GM12878 (cell line): ENCODE results near the gene PPM1E. TPM values are rescaled to one million over a fixed set of nuclear protein-coding genes. Genes with fewer than 3 reads are reported as not detected.

ENCODE experiments used
- ATAC-seq: fragments of 200-7000 bp; cut with Tn5 transposase; 3 replicates; pipeline ENCODE4 v1.9.1; 2020; ENCODE audit warnings: mild to moderate bottlenecking, moderate library complexity
- BruUV-seq: library from RNA; stranded (reverse); fragments of 400-500 nt; replicated peaks from 2 replicates; lab custom pipeline; 2021; lab: Mats Ljungman, UMichigan
- CTCF ChIA-PET: fragments of 300-600 bp; sonication (Branson Sonifier 250); formaldehyde crosslinking; extraction: SDS; loops from one replicate; lab custom pipeline; 2021; ENCODE audit warnings: inconsistent platforms; lab: Yijun Ruan, JAX
- POLR2A ChIA-PET: fragments of 350-600 bp; formaldehyde crosslinking; extraction: SDS; loops from one replicate; lab custom pipeline; 2021; ENCODE audit warnings: inconsistent platforms; lab: Charles Lee
- RAD21 ChIA-PET: fragments of 300-600 bp; sonication (Branson Sonifier 250); formaldehyde crosslinking; loops from one replicate; lab custom pipeline; 2023; ENCODE audit warnings: antibody characterized with exemption; ENCODE audit not compliant: unreplicated experiment; lab: Charles Lee
- SMC1A ChIA-PET: fragments of 300-600 bp; sonication (Branson Sonifier 250); formaldehyde crosslinking; loops from one replicate; lab custom pipeline; 2023; ENCODE audit not compliant: unreplicated experiment, uncharacterized antibody; lab: Charles Lee
- DNase-seq: peaks from one replicate; pipeline ENCODE4 v3.0.0-alpha.2; 2011; ENCODE audit warnings: low read depth, low spot score
- FAIRE-seq: peaks from 3 replicates; lab custom pipeline; 2011; peaks lifted over from hg19 to GRCh38; lab: Jason Lieb, UNC
- H2AFZ ChIP-seq: 2 replicates; pipeline ENCODE4 v1.6.0; 2011; ENCODE audit warnings: low read depth, low read length, control low read depth; ENCODE audit not compliant: control insufficient read depth
- H3K27ac ChIP-seq: 2 replicates; pipeline ENCODE4 v1.5.1; 2011; ENCODE audit warnings: control low read depth; ENCODE audit not compliant: control insufficient read depth, insufficient read depth
- H3K27me3 ChIP-seq, 2 experiments: replicated peaks in 1 of 2; 2 replicates each; pipeline versions ENCODE4 v1.6.0 to v1.6.1; 2011; ENCODE audit warnings: low read length in 1 of 2; ENCODE audit not compliant: control insufficient read depth in 2 of 2, insufficient read depth in 2 of 2
- H3K36me3 ChIP-seq, 2 experiments: 2 replicates each; pipeline ENCODE4 v1.5.1; 2011; ENCODE audit warnings: low read length in 1 of 2; ENCODE audit not compliant: control insufficient read depth in 2 of 2, insufficient read depth in 2 of 2
- H3K4me1 ChIP-seq: 2 replicates; pipeline ENCODE4 v1.6.1; 2011; ENCODE audit warnings: mild to moderate bottlenecking, low read length, moderate library complexity, mixed read lengths; ENCODE audit not compliant: control insufficient read depth, insufficient read depth
- H3K4me2 ChIP-seq: 2 replicates; pipeline ENCODE4 v1.6.0; 2011; ENCODE audit warnings: control low read depth; ENCODE audit not compliant: control insufficient read depth, insufficient read depth
- H3K4me3 ChIP-seq: fragments of 200-600 bp; sonication (generic); 2 replicates; pipeline ENCODE4 v1.5.1; 2016
- H3K79me2 ChIP-seq: 2 replicates; pipeline ENCODE4 v1.6.0; 2011; ENCODE audit warnings: low read length; ENCODE audit not compliant: control insufficient read depth, insufficient read depth
- H3K9ac ChIP-seq: 2 replicates; pipeline ENCODE4 v1.8.0; 2011; ENCODE audit warnings: low read length, control low read depth, mixed read lengths; ENCODE audit not compliant: control insufficient read depth, insufficient read depth
- H3K9me3 ChIP-seq: replicated peaks from 3 replicates; pipeline ENCODE4 v1.5.1; 2011; ENCODE audit warnings: mild to moderate bottlenecking, low read length; ENCODE audit not compliant: control insufficient read depth, insufficient read depth
- H4K20me1 ChIP-seq: 2 replicates; pipeline ENCODE4 v1.6.0; 2011; ENCODE audit not compliant: control insufficient read depth, insufficient read depth
- BCL3 ChIP-seq: IDR thresholded peaks from 2 replicates; pipeline ENCODE4 v1.6.1; 2011; ENCODE audit warnings: borderline replicate concordance, low read depth, mild to moderate bottlenecking, moderate library complexity, low read length; ENCODE audit not compliant: insufficient read depth, poor library complexity, severe bottlenecking
- CHD4 ChIP-seq: fragments of 200-600 bp; sonication (generic); IDR thresholded peaks from 2 replicates; pipeline ENCODE4 v1.6.1; 2016; ENCODE audit warnings: mild to moderate bottlenecking
- DPF2 ChIP-seq: fragments of 450-650 bp; IDR thresholded peaks from 2 replicates; pipeline ENCODE4 v1.6.1; 2017; ENCODE audit warnings: mild to moderate bottlenecking
- EP300 ChIP-seq, 2 experiments: fragments of 150-350 bp in 1 of 2; IDR thresholded peaks; 2 replicates each; pipeline ENCODE4 v1.6.1; 2011 to 2012; ENCODE audit warnings: low read depth in 2 of 2, low read length in 2 of 2, borderline replicate concordance in 1 of 2, improper control_type of control experiment in 1 of 2, inconsistent platforms in 1 of 2; ENCODE audit not compliant: control insufficient read depth in 1 of 2
- FOS ChIP-seq: IDR thresholded peaks from 3 replicates; pipeline ENCODE4 v1.6.1; 2011; ENCODE audit warnings: borderline replicate concordance; ENCODE audit not compliant: insufficient read length; ENCODE audit errors: extremely low read depth
- FOXK2 ChIP-seq: fragments of 450-650 bp; IDR thresholded peaks from 2 replicates; pipeline ENCODE4 v1.6.1; 2017; ENCODE audit warnings: mild to moderate bottlenecking, moderate library complexity
- MEF2B ChIP-seq: fragments of 450-650 bp; IDR thresholded peaks from 2 replicates; pipeline ENCODE4 v1.6.1; 2018; ENCODE audit warnings: mild to moderate bottlenecking, moderate library complexity; ENCODE audit not compliant: partially characterized antibody, poor library complexity, severe bottlenecking
- MLLT1 ChIP-seq: fragments of 450-650 bp; IDR thresholded peaks from 2 replicates; pipeline ENCODE4 v1.6.1; 2016; ENCODE audit warnings: mild to moderate bottlenecking
- NFYB ChIP-seq: IDR thresholded peaks from 2 replicates; pipeline ENCODE4 v1.6.1; 2011; ENCODE audit warnings: low read depth, mild to moderate bottlenecking, low read length, improper control_type of control experiment, moderate library complexity; ENCODE audit not compliant: insufficient read depth
- POU2F2 ChIP-seq: IDR thresholded peaks from 3 replicates; pipeline ENCODE4 v1.6.1; 2011; ENCODE audit warnings: low read depth, mild to moderate bottlenecking, low read length, borderline replicate concordance
- SKIL ChIP-seq: fragments of 450-650 bp; IDR thresholded peaks from 2 replicates; pipeline ENCODE4 v1.6.1; 2017; ENCODE audit warnings: mild to moderate bottlenecking, low read depth, inconsistent platforms; ENCODE audit not compliant: poor library complexity, severe bottlenecking
- TCF3 ChIP-seq: IDR thresholded peaks from 2 replicates; pipeline ENCODE4 v1.6.1; 2012; ENCODE audit warnings: low read depth, mild to moderate bottlenecking, low read length, borderline replicate concordance; ENCODE audit not compliant: insufficient read depth
- ZNF384 ChIP-seq: IDR thresholded peaks from 2 replicates; pipeline ENCODE4 v1.6.1; 2012; ENCODE audit warnings: low read depth, mild to moderate bottlenecking, low read length, improper control_type of control experiment, borderline replicate concordance
- WGBS: methylation state at CpG from one replicate; pipeline ENCODE4 v1.1.6; 2016; ENCODE audit warnings: low lambda C conversion rate; ENCODE audit not compliant: insufficient replicate concordance, insufficient coverage; ENCODE audit errors: missing lambda C conversion rate; 5-methylcytosine and 5-hydroxymethylcytosine counted together
- in situ Hi-C: fragments of 300-500 bp; cut with MboI; formaldehyde crosslinking; loops from 9 replicates; pipeline ENCODE4 v1.14.3; 2018; ENCODE audit warnings: mixed read lengths
- intact Hi-C: fragments of 100-400 bp; cut with micrococcal nuclease; formaldehyde crosslinking; loops from one replicate; pipeline ENCODE4 v1.14.2; 2022; ENCODE audit not compliant: unreplicated experiment
- polyA plus RNA-seq, 11 experiments: library from polyadenylated mRNA; depleted of rRNA in 4 of 11; unstranded in 6 of 11; stranded (reverse) in 5 of 11; fragments of >200 nt; fragmentation: Nextera tagmentation in 4 of 11; fragmentation: Illumina TruSeq in 1 of 11; extraction: Ambion mirVana in 4 of 11; extraction: Trizol in 1 of 11; gene quantifications; 1 replicate in 1 of 11; 2 replicates in 10 of 11; pipeline versions ENCODE4 v1.2.1 to v1.2.3, GENCODE V29; 2011 to 2016; ENCODE audit warnings: inconsistent platforms in 2 of 11, missing spikeins in 2 of 11, low read depth in 1 of 11
- total RNA-seq, 4 experiments: library from RNA; depleted of rRNA in 3 of 4; stranded (reverse); fragments of >200 nt in 3 of 4; fragmentation: Illumina TruSeq in 1 of 4; extraction: Trizol in 1 of 4; gene quantifications; 2 replicates each; pipeline versions ENCODE4 v1.2.1 to v1.2.3, GENCODE V29; 2013 to 2021

PPM1E gene
- total and polyA plus RNA-seq, 10 of the 15 experiments (the other 5 are each of a cell fraction or from before 2014, with no cell fraction given), result 0.07 to 0.28 (median 0.16) TPM

- no peaks in the 10 kb centered on the region for H3K36me3 ChIP-seq
- no peaks in the 10 kb centered on the region for H3K9me3 ChIP-seq
- CTCF ChIA-PET, result no interaction called here
- no peaks in the 10 kb centered on the region for H4K20me1 ChIP-seq
- no peak overlapping the region for H3K4me2 ChIP-seq
- TF ChIP-seq POU2F2 (no peak), TCF3 (no peak), MEF2B (no peak), EP300 (IDR thresholded peaks at IDR 0.05; ENCODE audit: borderline replicate concordance in 1 of 2, control insufficient read depth in 1 of 2, low read depth in 2 of 2, low read length in 2 of 2) (no peak), BCL3 (no peak), MLLT1 (no peak), DPF2 (no peak), NFYB (no peak), ZNF384 (no peak), FOS (no peak), SKIL (no peak), CHD4 (no peak), FOXK2 (no peak)
- no peak overlapping the region for H3K27ac ChIP-seq
- DNase-seq (no peak), FAIRE-seq (no peak), ATAC-seq (no peak)
- 49% methylated on average over 3 of the region's 3 CpGs for WGBS
- H3K9ac ChIP-seq, result no peak overlapping the region
- RAD21 ChIA-PET, result no interaction called here
- no peaks in the 10 kb centered on the region for H3K4me1 ChIP-seq
- intact Hi-C loops (no loop called here), in situ Hi-C loops (no loop called here)
- SMC1A ChIA-PET, result interaction anchor here (0.7 kb wide), 1 partner anchor 71 kb away, joined by 3 read pairs; no protein-coding TSS in a partner anchor
- H3K79me2 ChIP-seq, result no peaks in the 10 kb centered on the region
- no peak overlapping the region for H2AFZ ChIP-seq
- no peaks in the 10 kb centered on the region; a peak in 1 of 4 replicates for H3K27me3 ChIP-seq
- BruUV-seq, result no TSS peak
- no peak overlapping the region for H3K4me3 ChIP-seq
- POLR2A ChIA-PET, result no interaction called here
Measured at GRCh38 chr17:58789160-58789559, 33.5 kb downstream of the PPM1E start.
